ENCODE data around the gene SLC2A4RG.
"Not testable (repeated sequence)": the region's sequence is repeated elsewhere in the genome, so short reads cannot be mapped to it uniquely, and the experiment has no call there.

Gene SLC2A4RG

DNA sequence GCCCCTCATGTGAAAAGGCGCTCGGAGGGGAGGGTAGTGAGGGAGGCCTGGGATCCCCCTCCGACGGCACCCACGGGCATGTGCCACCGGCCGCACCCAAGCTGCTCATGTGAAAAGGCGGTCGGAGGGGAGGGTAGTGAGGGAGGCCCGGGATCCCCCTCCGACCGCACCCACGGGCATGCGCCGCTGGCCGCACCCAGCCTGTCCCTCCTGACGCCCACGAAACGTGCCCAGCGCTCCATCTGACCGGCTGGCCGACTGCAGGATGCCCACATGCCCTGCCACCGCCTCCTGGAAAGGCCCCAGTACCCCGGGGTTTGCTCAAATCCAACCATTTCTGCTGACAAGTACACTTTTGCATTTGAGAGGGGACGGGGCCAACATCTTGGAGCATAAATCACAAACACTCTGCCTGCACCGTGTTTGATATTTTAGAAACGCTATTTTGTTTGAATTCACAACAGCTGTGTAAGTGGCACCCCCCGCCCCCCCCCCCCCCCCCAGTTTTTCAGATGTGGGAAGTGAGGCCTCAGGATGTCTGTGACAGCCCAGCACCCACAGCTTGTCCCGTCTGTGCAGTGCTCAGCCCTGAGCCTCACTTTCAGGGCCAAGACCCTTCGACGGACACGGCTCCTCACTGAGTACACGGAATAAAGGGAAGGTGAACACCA lies 34.1 kb downstream of the SLC2A4RG start:
- no peak overlapping the region for H3K4me3 ChIP-seq (ENCODE audit: low read depth, low read length)
- no peak for DNase-seq (ENCODE audit: low read depth, low spot score)
- TF ChIP-seq, protein P1, sequence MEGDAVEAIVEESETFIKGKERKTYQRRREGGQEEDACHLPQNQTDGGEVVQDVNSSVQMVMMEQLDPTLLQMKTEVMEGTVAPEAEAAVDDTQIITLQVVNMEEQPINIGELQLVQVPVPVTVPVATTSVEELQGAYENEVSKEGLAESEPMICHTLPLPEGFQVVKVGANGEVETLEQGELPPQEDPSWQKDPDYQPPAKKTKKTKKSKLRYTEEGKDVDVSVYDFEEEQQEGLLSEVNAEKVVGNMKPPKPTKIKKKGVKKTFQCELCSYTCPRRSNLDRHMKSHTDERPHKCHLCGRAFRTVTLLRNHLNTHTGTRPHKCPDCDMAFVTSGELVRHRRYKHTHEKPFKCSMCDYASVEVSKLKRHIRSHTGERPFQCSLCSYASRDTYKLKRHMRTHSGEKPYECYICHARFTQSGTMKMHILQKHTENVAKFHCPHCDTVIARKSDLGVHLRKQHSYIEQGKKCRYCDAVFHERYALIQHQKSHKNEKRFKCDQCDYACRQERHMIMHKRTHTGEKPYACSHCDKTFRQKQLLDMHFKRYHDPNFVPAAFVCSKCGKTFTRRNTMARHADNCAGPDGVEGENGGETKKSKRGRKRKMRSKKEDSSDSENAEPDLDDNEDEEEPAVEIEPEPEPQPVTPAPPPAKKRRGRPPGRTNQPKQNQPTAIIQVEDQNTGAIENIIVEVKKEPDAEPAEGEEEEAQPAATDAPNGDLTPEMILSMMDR (IDR thresholded peaks at IDR 0.05; ENCODE audit: low read depth, low read length), result no peak
- in situ Hi-C loops (cut with HindIII; ENCODE audit: low sequenced_read_pairs), result no loop called here

DNA sequence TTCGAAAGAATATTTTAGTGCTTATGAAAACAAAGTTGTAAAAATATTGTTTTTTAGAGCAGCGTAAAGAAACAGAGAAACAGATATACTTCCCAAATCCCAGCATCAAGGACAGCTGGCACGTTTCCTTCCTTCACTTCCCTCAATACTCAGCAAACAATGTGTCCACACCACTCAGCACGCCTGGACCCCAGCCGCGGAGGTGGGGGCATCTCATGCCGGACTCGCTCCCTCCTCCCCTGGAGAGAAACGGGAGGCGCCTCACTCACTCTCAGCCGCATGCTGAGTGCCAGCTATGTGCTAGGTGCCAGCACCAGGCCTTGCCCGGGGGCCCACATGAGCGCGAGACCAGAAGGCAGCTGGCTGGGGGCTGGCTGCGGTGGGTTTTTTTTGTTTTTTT lies 34.7 kb downstream of the SLC2A4RG start:
- no peak for DNase-seq (ENCODE audit: low read depth, low spot score)
- H3K4me3 ChIP-seq (ENCODE audit: low read depth, low read length), result no peak overlapping the region
- TF ChIP-seq, protein P1 (IDR thresholded peaks at IDR 0.05; ENCODE audit: low read depth, low read length), result no peak
- in situ Hi-C loops (cut with HindIII; ENCODE audit: low sequenced_read_pairs), result no loop called here

DNA sequence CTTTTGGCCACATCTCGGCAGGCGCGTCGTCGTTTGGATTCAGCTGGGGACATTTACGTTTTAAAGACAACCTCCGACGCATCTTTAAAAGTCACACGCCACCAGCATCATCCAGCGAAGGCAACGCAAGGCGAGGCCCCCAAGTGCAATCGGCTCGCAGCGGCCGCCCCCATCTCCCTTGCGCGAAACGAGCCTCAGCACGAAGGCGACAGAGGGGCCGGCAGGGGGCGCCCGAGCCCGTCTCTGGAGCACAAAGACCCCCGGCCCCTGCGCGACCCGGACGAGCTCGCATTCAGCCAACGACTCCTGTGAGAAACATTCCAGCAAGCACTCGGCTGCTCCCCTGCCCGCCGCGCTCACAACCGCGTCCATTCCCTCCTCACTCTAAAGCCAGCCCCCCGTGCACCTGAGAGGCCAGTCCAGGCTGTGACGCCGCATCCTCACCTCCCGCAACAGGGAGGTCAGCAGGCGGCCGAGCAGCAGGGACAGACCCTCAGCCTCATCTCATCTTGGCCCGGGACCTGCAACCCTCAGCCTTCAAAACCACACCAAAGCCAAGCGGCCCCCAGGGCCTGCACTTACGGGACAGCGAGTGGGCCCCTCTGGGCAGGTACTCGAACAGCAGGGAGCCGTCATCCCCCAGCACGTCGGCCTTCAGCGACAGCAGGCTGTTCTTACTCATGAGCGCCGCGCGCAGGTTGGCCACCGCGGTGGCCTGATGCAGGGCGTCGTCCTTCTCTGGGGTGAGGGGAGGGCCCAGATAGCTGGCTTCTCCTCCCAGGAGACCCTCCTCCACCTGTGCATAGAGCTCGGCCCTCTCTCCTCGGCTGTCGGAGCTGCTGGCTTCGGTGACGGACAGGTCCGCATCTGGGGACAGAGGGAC lies 35.8 kb downstream of the SLC2A4RG start:
- TF ChIP-seq, protein P1 (IDR thresholded peaks at IDR 0.05; ENCODE audit: low read depth, low read length), result peak; percentile 88
- in situ Hi-C loops (cut with HindIII; ENCODE audit: low sequenced_read_pairs), result no loop called here
- H3K4me3 ChIP-seq (ENCODE audit: low read depth, low read length), result peak overlapping the region; percentile 20
- peak; percentile 45 for DNase-seq (ENCODE audit: low read depth, low spot score)

DNA sequence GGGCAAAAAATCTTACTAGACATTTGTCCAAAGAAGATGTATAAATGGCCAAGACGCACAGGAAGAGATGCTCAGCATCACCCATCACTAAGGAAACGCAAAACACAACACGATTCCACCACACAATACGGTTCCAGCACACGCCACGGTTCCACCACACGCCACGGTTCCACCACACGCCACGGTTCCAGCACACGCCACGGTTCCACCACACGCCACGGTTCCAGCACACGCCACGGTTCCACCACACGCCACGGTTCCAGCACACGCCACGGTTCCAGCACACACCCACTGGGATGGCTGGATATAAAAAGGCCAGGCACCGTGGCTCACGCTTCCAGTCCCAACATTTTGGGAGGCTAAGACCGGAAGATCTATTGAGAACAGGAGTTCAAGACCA lies 37.3 kb downstream of the SLC2A4RG start:
- in situ Hi-C loops (cut with HindIII; ENCODE audit: low sequenced_read_pairs); H3K4me3 ChIP-seq (ENCODE audit: low read depth, low read length); DNase-seq (ENCODE audit: low read depth, low spot score): not testable (repeated sequence)

DNA sequence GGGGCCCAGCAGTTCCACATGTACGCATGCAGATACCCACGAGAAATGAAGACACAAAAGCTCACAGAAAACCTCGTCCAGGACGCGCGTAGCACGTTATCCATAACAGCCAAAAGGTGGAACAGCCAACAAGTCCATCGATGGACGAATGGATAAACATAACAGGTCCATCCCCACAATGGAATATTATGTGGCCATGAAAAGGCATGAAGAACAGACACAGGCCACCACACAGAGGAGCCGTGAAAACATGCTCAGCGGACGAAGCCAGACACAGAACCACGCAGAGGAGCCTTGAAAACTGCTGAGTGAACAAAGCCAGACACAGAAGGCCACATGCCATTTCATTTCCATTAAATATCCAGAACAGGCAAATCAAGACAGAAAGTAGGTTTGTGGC lies 38.0 kb downstream of the SLC2A4RG start:
- no peak for DNase-seq (ENCODE audit: low read depth, low spot score)
- TF ChIP-seq, protein P1 (IDR thresholded peaks at IDR 0.05; ENCODE audit: low read depth, low read length), result no peak
- in situ Hi-C loops (cut with HindIII; ENCODE audit: low sequenced_read_pairs), result no loop called here
- no peak overlapping the region for H3K4me3 ChIP-seq (ENCODE audit: low read depth, low read length)

DNA sequence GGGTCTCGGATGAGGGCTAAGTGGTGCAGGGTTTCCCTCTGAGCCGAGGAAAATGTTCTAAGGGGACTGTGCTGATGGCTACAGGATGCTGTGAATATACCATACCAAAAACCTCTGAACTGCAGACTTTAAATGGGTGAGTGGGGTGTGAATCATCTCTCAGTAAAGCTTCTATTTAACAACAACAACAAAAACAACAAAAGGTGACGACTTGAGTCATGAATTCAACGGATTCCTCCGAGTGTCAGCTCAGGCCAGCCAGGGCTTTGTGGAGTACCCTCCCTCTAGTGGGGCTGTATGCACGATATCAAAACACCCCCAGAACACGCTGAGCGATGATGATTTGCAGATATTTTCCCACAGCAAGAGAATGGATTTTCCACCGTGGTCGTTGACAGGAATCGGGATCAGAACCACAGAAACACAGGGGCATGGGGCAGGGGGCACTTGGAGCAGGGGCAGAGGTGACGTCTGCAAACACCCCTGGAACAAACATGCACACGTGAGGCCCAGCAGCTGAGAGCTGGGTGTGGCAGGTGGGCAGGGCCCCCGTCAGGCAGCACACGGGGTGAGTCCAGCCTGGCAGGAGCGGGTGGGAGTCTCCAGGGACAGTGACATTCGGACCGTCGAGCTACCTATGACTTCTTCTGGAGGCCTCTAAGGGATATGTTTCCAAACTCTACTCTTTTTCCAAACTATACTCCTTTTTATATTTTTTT lies 38.6 kb downstream of the SLC2A4RG start:
- DNase-seq (ENCODE audit: low read depth, low spot score), result no peak
- H3K4me3 ChIP-seq (ENCODE audit: low read depth, low read length), result no peak overlapping the region
- in situ Hi-C loops (cut with HindIII; ENCODE audit: low sequenced_read_pairs), result no loop called here
- TF ChIP-seq, protein P1 (IDR thresholded peaks at IDR 0.05; ENCODE audit: low read depth, low read length), result no peak

All from astrocyte of the spinal cord (primary cell).